Measurements from ENCODE around the gene RAB26.

RAB26 gene

DNA sequence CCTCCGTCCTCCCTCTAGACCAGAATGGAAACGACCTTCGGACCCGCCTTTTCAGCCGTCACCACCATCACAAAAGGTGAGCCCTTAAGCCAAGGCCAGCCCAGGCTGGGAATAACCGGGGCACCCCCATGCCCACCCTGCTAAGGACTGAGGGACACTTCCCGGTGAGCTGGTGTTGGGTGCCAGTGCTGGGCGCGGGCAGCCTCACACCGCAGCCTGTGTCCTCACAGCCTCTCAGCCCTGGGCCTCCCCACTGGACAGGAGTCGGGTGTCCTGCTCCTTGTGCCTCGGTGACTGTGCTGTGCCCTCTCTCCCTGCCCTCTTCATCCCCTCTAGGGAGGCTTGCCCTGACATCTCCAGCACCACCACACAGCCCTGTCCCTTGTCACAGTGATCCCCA lies 17.4 kb downstream of the RAB26 start:
- no peak for TF ChIP-seq EZH2 (optimal IDR thresholded peaks at IDR 0.05; ENCODE audit: low read depth, low read length)
- no peak for TF ChIP-seq EZH2phosphoT487 (IDR thresholded peaks at IDR 0.05; ENCODE audit: low read length)
- TF ChIP-seq, protein P1, sequence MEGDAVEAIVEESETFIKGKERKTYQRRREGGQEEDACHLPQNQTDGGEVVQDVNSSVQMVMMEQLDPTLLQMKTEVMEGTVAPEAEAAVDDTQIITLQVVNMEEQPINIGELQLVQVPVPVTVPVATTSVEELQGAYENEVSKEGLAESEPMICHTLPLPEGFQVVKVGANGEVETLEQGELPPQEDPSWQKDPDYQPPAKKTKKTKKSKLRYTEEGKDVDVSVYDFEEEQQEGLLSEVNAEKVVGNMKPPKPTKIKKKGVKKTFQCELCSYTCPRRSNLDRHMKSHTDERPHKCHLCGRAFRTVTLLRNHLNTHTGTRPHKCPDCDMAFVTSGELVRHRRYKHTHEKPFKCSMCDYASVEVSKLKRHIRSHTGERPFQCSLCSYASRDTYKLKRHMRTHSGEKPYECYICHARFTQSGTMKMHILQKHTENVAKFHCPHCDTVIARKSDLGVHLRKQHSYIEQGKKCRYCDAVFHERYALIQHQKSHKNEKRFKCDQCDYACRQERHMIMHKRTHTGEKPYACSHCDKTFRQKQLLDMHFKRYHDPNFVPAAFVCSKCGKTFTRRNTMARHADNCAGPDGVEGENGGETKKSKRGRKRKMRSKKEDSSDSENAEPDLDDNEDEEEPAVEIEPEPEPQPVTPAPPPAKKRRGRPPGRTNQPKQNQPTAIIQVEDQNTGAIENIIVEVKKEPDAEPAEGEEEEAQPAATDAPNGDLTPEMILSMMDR (IDR thresholded peaks at IDR 0.05; ENCODE audit: low read length) = no peak

DNA sequence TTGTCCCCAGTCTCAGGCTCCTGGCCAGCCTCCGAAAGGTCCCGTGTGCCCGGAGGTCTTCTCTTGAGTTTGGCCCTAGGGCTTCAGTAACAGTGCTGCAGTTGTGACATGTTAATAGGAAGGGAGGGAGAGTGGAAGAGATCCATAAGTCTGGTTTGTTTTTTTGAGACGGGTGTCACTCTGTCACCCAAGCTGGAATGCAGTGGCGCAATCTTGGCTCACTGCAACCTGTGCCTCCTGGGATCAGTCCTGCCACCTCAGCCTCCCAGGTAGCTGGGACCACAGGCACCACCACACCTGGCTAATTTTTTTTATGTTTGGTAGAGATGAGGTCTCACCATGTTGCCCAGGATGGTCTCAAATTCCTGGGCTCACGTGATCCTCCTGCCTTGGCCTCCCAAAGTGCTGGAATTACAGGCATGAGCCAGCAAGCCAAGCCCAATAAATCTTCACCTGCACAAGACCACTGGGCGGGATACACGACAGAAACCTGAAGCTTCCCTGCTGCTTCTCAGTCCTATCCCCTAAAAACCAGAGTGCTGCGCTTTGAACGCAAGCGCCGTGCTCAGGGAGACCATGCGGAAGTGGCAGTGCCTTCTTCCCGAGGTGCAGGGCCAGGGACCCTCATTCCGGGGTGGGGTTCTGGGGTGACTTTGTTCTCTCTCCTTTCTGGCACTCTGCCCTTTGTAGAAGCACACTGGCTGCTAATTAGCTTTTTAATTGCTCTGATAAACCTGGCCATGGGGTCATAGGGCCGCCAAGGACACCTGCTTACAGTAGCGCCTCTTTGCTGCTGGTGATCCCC lies 18.0 kb downstream of the RAB26 start:
- H3K4me2 ChIP-seq (ENCODE audit: low read depth, low read length) = no peak overlapping the region
- no peaks in the 10 kb centered on the region for H3K36me3 ChIP-seq (replicated peaks; ENCODE audit: insufficient read depth, low read length)
- H3K9ac ChIP-seq (ENCODE audit: low read length) = no peak overlapping the region
- H2AFZ ChIP-seq (ENCODE audit: low read length) = no peak overlapping the region
- H3K27me3 ChIP-seq (replicated peaks; ENCODE audit: insufficient read depth, low read length) = no peaks in the 10 kb centered on the region
- no peaks in the 10 kb centered on the region for H3K9me2 ChIP-seq (replicated peaks; ENCODE audit: insufficient read depth, low read length)
- TF ChIP-seq, protein P1 (IDR thresholded peaks at IDR 0.05; ENCODE audit: low read length) = no peak
- TF ChIP-seq EZH2phosphoT487 (IDR thresholded peaks at IDR 0.05; ENCODE audit: low read length) = no peak
- no peak for TF ChIP-seq EZH2 (optimal IDR thresholded peaks at IDR 0.05; ENCODE audit: low read depth, low read length)
- no peaks in the 10 kb centered on the region for H4K20me1 ChIP-seq (ENCODE audit: insufficient read depth, low read length)
- no peaks in the 10 kb centered on the region for H3F3A ChIP-seq (ENCODE audit: insufficient read depth, low read length)
- H3K9me3 ChIP-seq (replicated peaks; ENCODE audit: insufficient read depth, low read length) = no peaks in the 10 kb centered on the region
- no peaks in the 10 kb centered on the region for H3K4me1 ChIP-seq (ENCODE audit: low read length)
- H3K79me2 ChIP-seq (ENCODE audit: low read length) = peaks cover 26% of the 10 kb centered on the region
- no peak overlapping the region for H3K4me3 ChIP-seq (ENCODE audit: low read length)
- no peak overlapping the region for H3K27ac ChIP-seq (ENCODE audit: low read length)
- DNase-seq = no peak

More for the DNA sequence above, 17.4 kb downstream of the RAB26 start:
- Histone ChIP-seq H3F3A (ENCODE audit: insufficient read depth, low read length) (no peaks in the 10 kb centered on the region), H3K27ac (ENCODE audit: low read length) (no peak overlapping the region), H2AFZ (ENCODE audit: low read length) (no peak overlapping the region), H3K27me3 (replicated peaks; ENCODE audit: insufficient read depth, low read length) (no peaks in the 10 kb centered on the region), H3K4me2 (ENCODE audit: low read depth, low read length) (no peak overlapping the region), H3K36me3 (replicated peaks; ENCODE audit: insufficient read depth, low read length) (no peaks in the 10 kb centered on the region), H3K4me3 (ENCODE audit: low read length) (no peak overlapping the region), H4K20me1 (ENCODE audit: insufficient read depth, low read length) (no peaks in the 10 kb centered on the region), H3K4me1 (ENCODE audit: low read length) (no peaks in the 10 kb centered on the region), H3K9ac (ENCODE audit: low read length) (no peak overlapping the region), H3K79me2 (ENCODE audit: low read length) (peaks cover 31% of the 10 kb centered on the region), H3K9me2 (replicated peaks; ENCODE audit: insufficient read depth, low read length) (no peaks in the 10 kb centered on the region), H3K9me3 (replicated peaks; ENCODE audit: insufficient read depth, low read length) (no peaks in the 10 kb centered on the region)
- no peak for DNase-seq

DNA sequence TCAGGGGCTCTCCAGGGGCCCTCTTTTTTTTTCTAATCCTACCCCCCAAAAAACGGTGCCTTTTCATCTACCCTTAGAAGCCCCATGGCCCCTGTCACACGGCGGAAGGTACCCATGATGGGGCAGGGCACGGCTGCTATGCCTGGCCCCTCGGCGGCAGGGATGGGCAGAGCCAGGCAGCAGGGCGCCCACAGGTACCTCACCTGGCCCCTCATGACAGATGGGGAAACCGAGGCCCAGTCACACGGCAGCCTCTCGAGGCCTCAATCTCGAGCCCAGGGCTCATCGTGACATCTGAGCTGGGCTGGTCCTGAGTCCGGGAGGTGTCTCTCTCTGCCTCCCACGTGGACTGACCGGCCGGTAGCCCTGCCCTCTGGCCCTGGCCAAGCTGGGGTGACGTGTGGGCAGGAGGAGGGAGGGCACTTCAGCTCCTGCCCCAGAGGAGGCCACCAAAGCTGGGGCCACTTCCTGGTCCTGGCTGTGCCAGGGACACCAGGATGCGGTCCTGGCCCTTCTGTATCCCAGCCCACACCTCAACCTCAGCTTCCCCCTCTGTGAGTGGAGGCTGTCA lies 18.7 kb downstream of the RAB26 start:
- TF ChIP-seq EZH2phosphoT487 (IDR thresholded peaks at IDR 0.05; ENCODE audit: low read length) = no peak
- TF ChIP-seq, protein P1 (IDR thresholded peaks at IDR 0.05; ENCODE audit: low read length) = no peak
- no peak for TF ChIP-seq EZH2 (optimal IDR thresholded peaks at IDR 0.05; ENCODE audit: low read depth, low read length)
- H3K9ac ChIP-seq (ENCODE audit: low read length) = no peak overlapping the region
- H2AFZ ChIP-seq (ENCODE audit: low read length) = no peak overlapping the region
- H3K27me3 ChIP-seq (replicated peaks; ENCODE audit: insufficient read depth, low read length) = no peaks in the 10 kb centered on the region
- H3K4me1 ChIP-seq (ENCODE audit: low read length) = no peaks in the 10 kb centered on the region
- H3F3A ChIP-seq (ENCODE audit: insufficient read depth, low read length) = no peaks in the 10 kb centered on the region
- no peak for DNase-seq
- peaks cover 19% of the 10 kb centered on the region for H3K79me2 ChIP-seq (ENCODE audit: low read length)
- H3K27ac ChIP-seq (ENCODE audit: low read length) = no peak overlapping the region
- no peaks in the 10 kb centered on the region for H3K36me3 ChIP-seq (replicated peaks; ENCODE audit: insufficient read depth, low read length)
- no peak overlapping the region for H3K4me3 ChIP-seq (ENCODE audit: low read length)
- H4K20me1 ChIP-seq (ENCODE audit: insufficient read depth, low read length) = no peaks in the 10 kb centered on the region
- H3K9me2 ChIP-seq (replicated peaks; ENCODE audit: insufficient read depth, low read length) = no peaks in the 10 kb centered on the region
- no peaks in the 10 kb centered on the region for H3K9me3 ChIP-seq (replicated peaks; ENCODE audit: insufficient read depth, low read length)
- H3K4me2 ChIP-seq (ENCODE audit: low read depth, low read length) = no peak overlapping the region
